Stimulated activated CD4-positive, alpha-beta T cell treated with anti-CD3 and anti-CD28 coated beads, Interleukin-15, amount 100 ng/mL, for 1 hour (primary cell): ENCODE results near the gene TXNDC17.
"Not testable (repeated sequence)": the region's sequence is repeated elsewhere in the genome, so short reads cannot be mapped to it uniquely, and the experiment has no call there.

Experiments
- DNase-seq, 2 donors: peaks; one replicate each; pipeline ENCODE4 v3.0.0-alpha.2; 2020; ENCODE audit warnings: low read depth in 1 of 2, low spot score in 1 of 2

Gene TXNDC17

GRCh38 chr17:6682339-6682738 lies 41.5 kb downstream of the TXNDC17 start:
- DNase-seq = no peak

GRCh38 chr17:6683081-6683684 lies 42.3 kb downstream of the TXNDC17 start:
- DNase-seq = no peak

GRCh38 chr17:6683730-6684459 lies 43.0 kb downstream of the TXNDC17 start:
- DNase-seq = no peak

- DNase-seq = no peak
These were observed 43.6 kb downstream of the TXNDC17 start for GRCh38 chr17:6684460-6684783.

- no peak for DNase-seq
These were observed 44.3 kb downstream of the TXNDC17 start for GRCh38 chr17:6684881-6685767.

- no peak for DNase-seq
These were observed 45.2 kb downstream of the TXNDC17 start for GRCh38 chr17:6686026-6686425.

- no peak for DNase-seq
These were observed 48.1 kb downstream of the TXNDC17 start for GRCh38 chr17:6688944-6689343.

- no peak for DNase-seq
These were observed 49.8 kb downstream of the TXNDC17 start for GRCh38 chr17:6690641-6691040.

- DNase-seq = no peak
These were observed 50.7 kb downstream of the TXNDC17 start for GRCh38 chr17:6691546-6691945.

- DNase-seq = not testable (repeated sequence)
These were observed 51.1 kb downstream of the TXNDC17 start for GRCh38 chr17:6691958-6692357.
